ENCODE data around the gene NRGN. TPM values are rescaled to one million over a fixed set of nuclear protein-coding genes. Genes with fewer than 3 reads are reported as not detected.

Gene NRGN
- total RNA-seq, 4 donors from 2014 or later, result 1.4 to 3.1 (median 2.4) TPM; not detected in 1

- Histone ChIP-seq H3K27me3 (peaks cover 0 to 27% of the 10 kb centered on the region in 2 donors), H3K27ac (no peak overlapping the region), H3K36me3 (no peaks in the 10 kb centered on the region), H3K4me1 (peaks cover 0 to 18% (median 7%) of the 10 kb centered on the region in 4 donors), H3K9me3 (no peaks in the 10 kb centered on the region), H3K4me3 (no peak overlapping the region)
- WGBS, 2 donors, result 47 to 63% methylated on average over 7 of the region's 7 CpGs
- no peak for TF ChIP-seq EP300 (IDR thresholded peaks at IDR 0.05)
- no peak for TF ChIP-seq POLR2A (IDR thresholded peaks at IDR 0.05)
- TF ChIP-seq, protein P1, sequence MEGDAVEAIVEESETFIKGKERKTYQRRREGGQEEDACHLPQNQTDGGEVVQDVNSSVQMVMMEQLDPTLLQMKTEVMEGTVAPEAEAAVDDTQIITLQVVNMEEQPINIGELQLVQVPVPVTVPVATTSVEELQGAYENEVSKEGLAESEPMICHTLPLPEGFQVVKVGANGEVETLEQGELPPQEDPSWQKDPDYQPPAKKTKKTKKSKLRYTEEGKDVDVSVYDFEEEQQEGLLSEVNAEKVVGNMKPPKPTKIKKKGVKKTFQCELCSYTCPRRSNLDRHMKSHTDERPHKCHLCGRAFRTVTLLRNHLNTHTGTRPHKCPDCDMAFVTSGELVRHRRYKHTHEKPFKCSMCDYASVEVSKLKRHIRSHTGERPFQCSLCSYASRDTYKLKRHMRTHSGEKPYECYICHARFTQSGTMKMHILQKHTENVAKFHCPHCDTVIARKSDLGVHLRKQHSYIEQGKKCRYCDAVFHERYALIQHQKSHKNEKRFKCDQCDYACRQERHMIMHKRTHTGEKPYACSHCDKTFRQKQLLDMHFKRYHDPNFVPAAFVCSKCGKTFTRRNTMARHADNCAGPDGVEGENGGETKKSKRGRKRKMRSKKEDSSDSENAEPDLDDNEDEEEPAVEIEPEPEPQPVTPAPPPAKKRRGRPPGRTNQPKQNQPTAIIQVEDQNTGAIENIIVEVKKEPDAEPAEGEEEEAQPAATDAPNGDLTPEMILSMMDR (IDR thresholded peaks at IDR 0.05), result no peak
- no peak for DNase-seq (ENCODE audit: low spot score in 2 of 2)
Observed at GRCh38 chr11:124737638-124738305, 2.0 kb upstream of the NRGN start.

- H3K36me3 ChIP-seq, result no peaks in the 10 kb centered on the region
- TF ChIP-seq POLR2A (IDR thresholded peaks at IDR 0.05), result no peak
- no peak overlapping the region for H3K27ac ChIP-seq
- peaks cover 0 to 38% of the 10 kb centered on the region in 2 donors for H3K27me3 ChIP-seq
- DNase-seq (ENCODE audit: low spot score in 2 of 2), result no peak
- no peaks in the 10 kb centered on the region for H3K9me3 ChIP-seq
- WGBS, 2 donors, result 50 to 61% methylated on average over 21 of the region's 21 CpGs
- peak overlapping the region in 2 of 4 donors; percentile 54 to 59 for H3K4me3 ChIP-seq
- peaks cover 0 to 18% (median 7%) of the 10 kb centered on the region in 4 donors for H3K4me1 ChIP-seq
Observed at GRCh38 chr11:124738713-124739478, 846 bp upstream of the NRGN start.

GRCh38 chr11:124740277-124740882, 638 bp downstream of the NRGN start:
- no peak for DNase-seq (ENCODE audit: low spot score in 2 of 2)

GRCh38 chr11:124742555-124742954, 2.8 kb downstream of the NRGN start:
- H3K4me1 ChIP-seq, result peaks cover 0 to 43% (median 18%) of the 10 kb centered on the region in 4 donors
- WGBS, 2 donors, result 51 to 75% methylated on average over 2 of the region's 2 CpGs
- H3K27me3 ChIP-seq, result peaks cover 0 to 75% of the 10 kb centered on the region in 2 donors

More at GRCh38 chr11:124740277-124740882, 638 bp downstream of the NRGN start:
- Histone ChIP-seq H3K9me3 (no peaks in the 10 kb centered on the region), H3K27ac (no peak overlapping the region), H3K27me3 (peaks cover 0 to 53% of the 10 kb centered on the region in 2 donors), H3K4me3 (peak overlapping the region; percentile 35 to 59 (median 54)), H3K36me3 (no peaks in the 10 kb centered on the region), H3K4me1 (peaks cover 0 to 21% (median 7%) of the 10 kb centered on the region in 4 donors)
- no peak for TF ChIP-seq POLR2A (IDR thresholded peaks at IDR 0.05)
- no peak for TF ChIP-seq EP300 (IDR thresholded peaks at IDR 0.05)
- TF ChIP-seq, protein P1 (IDR thresholded peaks at IDR 0.05), result peak; percentile 18 to 51 (median 43)
- 1 to 3% methylated on average over 37 of the region's 37 CpGs for WGBS, 2 donors

DNA sequence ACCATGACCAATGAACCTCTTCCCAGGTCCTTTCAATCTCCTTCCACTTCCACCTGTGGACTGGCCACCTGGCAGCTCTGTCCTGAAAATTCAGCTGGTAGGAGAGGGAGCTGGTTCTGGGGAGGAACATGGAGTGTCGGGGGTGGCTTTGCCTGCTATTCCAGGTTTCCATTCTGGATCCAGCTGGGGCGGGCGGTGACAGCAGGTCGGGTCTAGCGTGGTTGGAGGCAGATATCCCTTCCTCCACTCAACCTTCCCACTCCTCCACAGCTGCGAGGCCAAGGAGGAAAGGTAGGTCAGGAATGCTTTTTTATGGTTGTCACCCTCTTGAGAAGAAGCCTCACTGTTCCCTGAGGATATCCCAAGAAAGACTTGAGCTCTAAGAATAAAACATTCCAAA, 3.3 kb downstream of the NRGN start:
- no peak for DNase-seq (ENCODE audit: low spot score in 2 of 2)
- TF ChIP-seq POLR2A (IDR thresholded peaks at IDR 0.05) (no peak), EP300 (IDR thresholded peaks at IDR 0.05) (no peak)
- TF ChIP-seq, protein P1 (IDR thresholded peaks at IDR 0.05), result no peak
- Histone ChIP-seq H3K4me1 (peaks cover 0 to 48% (median 18%) of the 10 kb centered on the region in 4 donors), H3K4me3 (no peak overlapping the region), H3K27ac (no peak overlapping the region), H3K27me3 (peaks cover 0 to 80% of the 10 kb centered on the region in 2 donors), H3K9me3 (no peaks in the 10 kb centered on the region), H3K36me3 (no peaks in the 10 kb centered on the region)
- WGBS, 2 donors, result 62 to 65% methylated on average over 6 of the region's 6 CpGs

More at GRCh38 chr11:124742555-124742954, 2.8 kb downstream of the NRGN start:
- Histone ChIP-seq H3K4me3 (no peak overlapping the region), H3K27ac (no peak overlapping the region), H3K9me3 (no peaks in the 10 kb centered on the region), H3K36me3 (no peaks in the 10 kb centered on the region)
- no peak for TF ChIP-seq EP300 (IDR thresholded peaks at IDR 0.05)
- TF ChIP-seq, protein P1 (IDR thresholded peaks at IDR 0.05), result no peak
- TF ChIP-seq POLR2A (IDR thresholded peaks at IDR 0.05), result no peak
- DNase-seq (ENCODE audit: low spot score in 2 of 2), result no peak

Data from tibial nerve (tissue), 4 donors.